Psoas muscle (tissue), 8 donors: ENCODE data around the gene YY1AP1. TPM values are rescaled to one million over a fixed set of nuclear protein-coding genes. Genes with fewer than 3 reads are reported as not detected.

Source experiments
- ATAC-seq, 4 donors: fragments of 200-7000 bp; cut with Tn5 transposase; one replicate each; pipeline ENCODE4 v1.9.1; 2020; ENCODE audit warnings: moderate library complexity in 3 of 4, mild to moderate bottlenecking in 2 of 4
- DNase-seq, 2 donors: peaks; one replicate each; pipeline ENCODE4 v3.0.0-alpha.2; 2020
- H3K27ac ChIP-seq: fragments of 200-600 bp; one replicate; pipeline ENCODE4 v1.8.0; 2022
- H3K27me3 ChIP-seq, 3 donors: fragments of 200-600 bp in 1 of 3; one replicate each; pipeline versions ENCODE4 v1.6.1 to v1.8.0; 2013 to 2022; ENCODE audit warnings: low read length in 2 of 3, mild to moderate bottlenecking in 2 of 3, moderate library complexity in 1 of 3; ENCODE audit not compliant: insufficient read depth in 3 of 3
- H3K36me3 ChIP-seq, 2 donors: fragments of 200-600 bp in 1 of 2; one replicate each; pipeline versions ENCODE4 v1.6.1 to v1.8.0; 2013 to 2022; ENCODE audit warnings: low read depth in 1 of 2, mild to moderate bottlenecking in 1 of 2, moderate library complexity in 1 of 2; ENCODE audit not compliant: insufficient read depth in 1 of 2
- H3K4me1 ChIP-seq: fragments of 200-600 bp; one replicate; pipeline ENCODE4 v1.8.0; 2022
- H3K4me3 ChIP-seq: fragments of 200-600 bp; one replicate; pipeline ENCODE4 v1.8.0; 2022; ENCODE audit warnings: mild to moderate bottlenecking
- H3K9me3 ChIP-seq: fragments of 200-600 bp; one replicate; pipeline ENCODE4 v1.8.0; 2022
- WGBS, 3 donors: extraction: QIAGEN DNeasy Blood & Tissue Kit; methylation state at CpG; one replicate each; pipeline versions ENCODE4 v1.1.6 to v1.1.7; 2013; 5-methylcytosine and 5-hydroxymethylcytosine counted together
- intact Hi-C, 2 donors: fragments of 100-400 bp; cut with DNase I; formaldehyde crosslinking; loops; one replicate each; pipeline versions ENCODE4 v1.11.0 to v1.14.2; 2022
- polyA plus RNA-seq, 3 donors: library from polyadenylated mRNA; stranded (reverse); fragments of 200-250 nt; gene quantifications; one replicate each; pipeline ENCODE4 v1.2.3, GENCODE V29; 2013
- total RNA-seq, 4 donors: library from RNA; stranded (reverse); fragmentation: NEBNext Ultra II Directional in 2 of 4; extraction: Animal tissue kit (Norgen Biotek cat#: 25700) in 2 of 4; gene quantifications; one replicate each; pipeline versions ENCODE4 v1.2.1 to v1.2.4, GENCODE V29; 2021 to 2023
- TF ChIP-seq, protein P1 (sequence below): fragments of 200-600 bp; IDR thresholded peaks from one replicate; pipeline ENCODE4 v1.8.0; 2022; ENCODE audit warnings: antibody characterized with exemption
- donor health status: healthy with polysubstance abuse.
- donor health status: DM: no; HTN: no; CAD: no; lungs with moderate emphysema.
- donor health status: Bipolar disorder and iron deficiency.
- donor health status: healthy.
- donor health status: DM: yes; HTN: yes; CAD: no.
- donor health status: DM: no; HTN: no; CAD: no.
- donor health status: DM: no; HTN: no; CAD: no.
- donor health status: DM: yes; HTN: yes; CAD: no.

The YY1AP1 gene
- total and polyA plus RNA-seq, 7 donors: 58.3 to 105 (median 80.0) TPM

DNA sequence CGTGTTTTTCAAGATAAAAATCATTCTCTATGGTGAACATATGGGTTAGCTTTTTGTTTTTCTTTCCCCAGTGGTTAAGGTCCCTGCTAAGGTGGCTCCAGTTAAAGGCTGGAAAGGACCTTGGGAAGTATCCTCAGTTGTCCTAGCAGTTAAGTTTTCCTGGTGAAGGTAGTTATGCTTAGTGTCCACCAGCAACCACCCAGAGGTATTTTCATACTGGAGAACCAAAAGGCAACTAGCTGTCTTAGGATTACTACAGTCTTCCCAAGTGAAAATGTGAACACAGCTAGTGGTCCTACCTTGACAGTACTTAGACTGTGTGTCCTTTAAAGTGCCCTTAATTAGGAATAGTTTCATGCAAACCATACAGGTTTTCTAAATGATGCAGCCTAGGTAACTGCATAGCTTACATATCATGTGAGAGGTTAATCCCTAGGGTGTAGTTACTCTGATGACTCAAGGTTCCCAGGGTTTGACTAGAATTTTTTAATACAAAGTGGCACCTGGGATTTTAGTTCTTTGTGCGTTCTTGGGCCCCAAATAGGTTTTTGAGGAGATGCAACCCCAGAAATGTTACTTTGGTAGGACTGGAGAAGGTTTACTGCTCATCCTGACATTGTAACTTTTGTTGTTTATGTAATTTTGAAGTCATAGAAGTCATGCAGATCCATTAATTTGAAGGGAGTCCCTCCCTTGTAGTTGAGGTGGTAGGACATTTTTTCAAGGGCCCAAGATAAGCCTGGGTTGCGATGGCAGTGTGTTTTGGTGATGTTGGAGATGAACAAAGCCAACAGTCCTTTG is 36.5 kb downstream of the YY1AP1 start:
- no peak for ATAC-seq
- H3K27ac ChIP-seq: no peak overlapping the region
- TF ChIP-seq, protein P1, sequence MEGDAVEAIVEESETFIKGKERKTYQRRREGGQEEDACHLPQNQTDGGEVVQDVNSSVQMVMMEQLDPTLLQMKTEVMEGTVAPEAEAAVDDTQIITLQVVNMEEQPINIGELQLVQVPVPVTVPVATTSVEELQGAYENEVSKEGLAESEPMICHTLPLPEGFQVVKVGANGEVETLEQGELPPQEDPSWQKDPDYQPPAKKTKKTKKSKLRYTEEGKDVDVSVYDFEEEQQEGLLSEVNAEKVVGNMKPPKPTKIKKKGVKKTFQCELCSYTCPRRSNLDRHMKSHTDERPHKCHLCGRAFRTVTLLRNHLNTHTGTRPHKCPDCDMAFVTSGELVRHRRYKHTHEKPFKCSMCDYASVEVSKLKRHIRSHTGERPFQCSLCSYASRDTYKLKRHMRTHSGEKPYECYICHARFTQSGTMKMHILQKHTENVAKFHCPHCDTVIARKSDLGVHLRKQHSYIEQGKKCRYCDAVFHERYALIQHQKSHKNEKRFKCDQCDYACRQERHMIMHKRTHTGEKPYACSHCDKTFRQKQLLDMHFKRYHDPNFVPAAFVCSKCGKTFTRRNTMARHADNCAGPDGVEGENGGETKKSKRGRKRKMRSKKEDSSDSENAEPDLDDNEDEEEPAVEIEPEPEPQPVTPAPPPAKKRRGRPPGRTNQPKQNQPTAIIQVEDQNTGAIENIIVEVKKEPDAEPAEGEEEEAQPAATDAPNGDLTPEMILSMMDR: no peak
- no peaks in the 10 kb centered on the region for H3K9me3 ChIP-seq
- no peaks in the 10 kb centered on the region for H3K4me1 ChIP-seq
- WGBS, 3 donors: 75 to 80% (median 79%) methylated on average over 3 of the region's 3 CpGs
- intact Hi-C loops: no loop called here
- DNase-seq: no peak
- H3K36me3 ChIP-seq: no peaks in the 10 kb centered on the region
- H3K4me3 ChIP-seq: no peak overlapping the region
- H3K27me3 ChIP-seq: no peaks in the 10 kb centered on the region

DNA sequence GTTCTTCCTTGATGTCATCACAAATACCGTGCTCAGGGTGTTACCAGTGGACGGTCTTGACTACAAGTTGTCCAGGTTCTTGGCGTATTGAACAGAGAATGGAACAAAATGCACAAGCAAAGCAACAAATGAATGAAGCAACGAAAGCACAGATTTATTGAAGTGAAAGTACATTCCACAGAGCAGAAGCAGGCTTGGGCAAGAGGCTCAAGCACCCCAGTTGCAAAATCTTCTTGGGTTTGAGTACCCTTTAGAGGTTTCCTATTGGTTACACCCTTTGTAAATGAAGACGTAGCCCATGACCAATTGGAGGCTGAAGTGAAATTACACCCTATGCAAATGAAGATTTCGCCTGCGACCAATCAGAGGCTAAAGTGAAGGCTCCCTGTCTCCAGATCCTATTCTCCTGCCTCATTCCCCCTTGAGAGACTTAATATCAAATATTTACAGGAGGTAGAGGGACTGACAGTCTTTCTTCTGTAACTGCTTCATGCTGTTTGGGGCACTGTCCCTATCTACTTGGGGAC is 38.3 kb downstream of the YY1AP1 start:
- DNase-seq (no peak), ATAC-seq (no peak)
- no peaks in the 10 kb centered on the region for H3K4me1 ChIP-seq
- WGBS, 3 donors: 87 to 92% (median 89%) methylated on average over 7 of the region's 7 CpGs
- no peak overlapping the region for H3K27ac ChIP-seq
- TF ChIP-seq, protein P1: no peak
- no peak overlapping the region for H3K4me3 ChIP-seq
- H3K36me3 ChIP-seq: no peaks in the 10 kb centered on the region
- intact Hi-C loops: no loop called here
- no peaks in the 10 kb centered on the region for H3K9me3 ChIP-seq
- no peaks in the 10 kb centered on the region for H3K27me3 ChIP-seq

DNA sequence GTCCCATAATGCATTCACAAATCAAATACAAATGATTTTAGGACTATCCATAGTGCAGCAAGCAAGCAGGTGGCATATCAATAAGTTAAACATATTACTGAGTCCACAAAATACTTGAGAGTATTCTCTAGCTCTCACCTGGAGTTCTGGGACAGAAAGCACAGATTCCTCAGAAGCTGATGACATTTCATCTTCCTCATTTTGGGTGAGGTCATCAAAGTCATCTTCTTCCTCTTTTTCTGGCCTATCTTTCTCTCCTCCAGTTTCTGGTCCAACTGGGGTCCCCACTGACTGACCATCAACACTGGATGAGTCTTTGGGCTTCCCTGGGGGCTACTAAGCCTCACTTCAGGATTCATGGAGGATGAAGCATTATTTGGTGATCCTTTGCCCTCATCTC is 38.9 kb downstream of the YY1AP1 start:
- H3K9me3 ChIP-seq: no peaks in the 10 kb centered on the region
- ATAC-seq: no peak
- H3K4me3 ChIP-seq: no peak overlapping the region
- no peaks in the 10 kb centered on the region for H3K27me3 ChIP-seq
- H3K4me1 ChIP-seq: no peaks in the 10 kb centered on the region
- H3K36me3 ChIP-seq: no peaks in the 10 kb centered on the region
- DNase-seq: no peak
- intact Hi-C loops: no loop called here
- no peak overlapping the region for H3K27ac ChIP-seq
- TF ChIP-seq, protein P1: no peak

DNA sequence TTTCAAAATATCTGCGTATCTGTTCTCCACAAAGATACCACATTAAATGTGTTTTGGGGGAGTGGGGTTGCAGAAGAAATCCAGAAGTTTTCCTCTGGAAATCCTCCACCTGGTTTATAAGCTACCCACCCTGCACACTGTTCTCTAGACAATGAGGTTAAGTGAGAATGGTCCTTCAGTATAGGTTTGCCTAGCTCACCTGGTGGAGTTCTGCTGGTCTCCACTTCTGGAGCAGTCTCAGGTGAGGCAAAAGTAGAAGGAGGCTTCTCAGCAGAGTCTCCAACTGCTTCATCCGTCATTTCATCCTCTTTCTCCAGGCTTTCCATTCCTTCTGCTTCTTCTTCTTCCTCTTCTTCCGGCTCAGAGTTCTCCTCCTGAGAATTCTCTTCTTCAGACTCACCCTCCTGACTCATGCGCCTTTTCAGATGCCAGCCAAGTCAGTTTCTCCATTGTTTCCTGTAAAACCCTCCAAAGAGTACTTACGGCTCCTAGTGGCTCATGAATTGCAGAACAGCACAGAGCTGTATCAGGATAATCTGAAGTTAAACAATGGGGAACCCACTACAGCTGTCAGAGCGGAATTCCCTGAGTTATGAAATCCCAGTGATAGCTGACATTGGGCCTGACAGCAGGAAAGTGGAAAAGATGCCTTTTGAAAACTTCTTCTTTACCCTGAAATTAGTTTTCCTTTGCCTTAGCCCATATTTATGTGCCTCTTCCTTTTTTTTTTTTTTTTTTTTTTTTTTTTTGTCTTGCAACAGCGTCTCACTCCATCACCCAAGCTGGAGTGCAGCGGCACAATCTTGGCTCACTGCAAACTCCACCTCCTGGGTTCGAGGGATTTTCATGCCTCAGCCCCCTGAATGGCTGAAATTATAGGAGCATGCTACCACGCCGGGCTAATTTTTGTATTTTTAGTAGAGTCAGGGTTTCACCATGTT is 40.1 kb downstream of the YY1AP1 start:
- DNase-seq: no peak
- H3K4me1 ChIP-seq: no peaks in the 10 kb centered on the region
- intact Hi-C loops: no loop called here
- ATAC-seq: peak; percentile 43 to 71 (median 68)
- WGBS, 3 donors: 63 to 69% (median 63%) methylated on average over 11 of the region's 11 CpGs
- no peaks in the 10 kb centered on the region for H3K36me3 ChIP-seq
- H3K27ac ChIP-seq: no peak overlapping the region
- no peak overlapping the region for H3K4me3 ChIP-seq
- TF ChIP-seq, protein P1: peak; percentile 15
- no peaks in the 10 kb centered on the region for H3K9me3 ChIP-seq
- no peaks in the 10 kb centered on the region for H3K27me3 ChIP-seq
